NCI-H146 treated with DMSO at 0.1 percent for 48 hours (cell line): Measurements from ENCODE around the gene GTF3C4.
"Not testable (repeated sequence)": the region's sequence is repeated elsewhere in the genome, so short reads cannot be mapped to it uniquely, and the experiment has no call there.

Source experiments
- DNase-seq: peaks from one replicate; lab custom pipeline; 2025; ENCODE audit not compliant: unreplicated experiment; lab: John Stamatoyannopoulos, UW

GTF3C4 gene

GRCh38 chr9:132698989-132699388, 28.7 kb downstream of the GTF3C4 start:
- no peak for DNase-seq

GRCh38 chr9:132699956-132700355, 29.7 kb downstream of the GTF3C4 start:
- no peak for DNase-seq

GRCh38 chr9:132702254-132702653, 32.0 kb downstream of the GTF3C4 start:
- no peak for DNase-seq

- DNase-seq = no peak
Observed at GRCh38 chr9:132703336-132703735, 33.1 kb downstream of the GTF3C4 start.

- DNase-seq = no peak
Observed at GRCh38 chr9:132708239-132708638, 38.0 kb downstream of the GTF3C4 start.

- DNase-seq = no peak
Observed at GRCh38 chr9:132708769-132709430, 38.6 kb downstream of the GTF3C4 start.

GRCh38 chr9:132710333-132710732, 40.1 kb downstream of the GTF3C4 start:
- no peak for DNase-seq

GRCh38 chr9:132711152-132711551, 40.9 kb downstream of the GTF3C4 start:
- DNase-seq = not testable (repeated sequence)

GRCh38 chr9:132711846-132712245, 41.6 kb downstream of the GTF3C4 start:
- no peak for DNase-seq

GRCh38 chr9:132712753-132713152, 42.5 kb downstream of the GTF3C4 start:
- DNase-seq = no peak

- DNase-seq = no peak
Observed at GRCh38 chr9:132716007-132716406, 45.7 kb downstream of the GTF3C4 start.

- no peak for DNase-seq
Observed at GRCh38 chr9:132717326-132717945, 47.2 kb downstream of the GTF3C4 start.

- DNase-seq = not testable (repeated sequence)
Observed at GRCh38 chr9:132718381-132718928, 48.2 kb downstream of the GTF3C4 start.

- no peak for DNase-seq
Observed at GRCh38 chr9:132721661-132722060, 51.4 kb downstream of the GTF3C4 start.

- no peak for DNase-seq
Observed at GRCh38 chr9:132722564-132723065, 52.4 kb downstream of the GTF3C4 start.

GRCh38 chr9:132723809-132724208, 53.5 kb downstream of the GTF3C4 start:
- no peak for DNase-seq

- DNase-seq = no peak
Observed at GRCh38 chr9:132725306-132725705, 55.0 kb downstream of the GTF3C4 start.

GRCh38 chr9:132726576-132727130, 56.4 kb downstream of the GTF3C4 start:
- no peak for DNase-seq

GRCh38 chr9:132728071-132728470, 57.8 kb downstream of the GTF3C4 start:
- DNase-seq = no peak

GRCh38 chr9:132728497-132728896, 58.2 kb downstream of the GTF3C4 start:
- no peak for DNase-seq

GRCh38 chr9:132729235-132729890, 59.1 kb downstream of the GTF3C4 start:
- no peak for DNase-seq
